GM19193 (cell line): ENCODE measurements around the gene SLC38A1.

Source experiments
- POLR2A ChIP-seq: IDR thresholded peaks from 4 replicates; pipeline ENCODE4 v1.6.1; 2011; ENCODE audit not compliant: insufficient read depth, insufficient read length; ENCODE audit errors: extremely low read depth

The SLC38A1 gene

DNA sequence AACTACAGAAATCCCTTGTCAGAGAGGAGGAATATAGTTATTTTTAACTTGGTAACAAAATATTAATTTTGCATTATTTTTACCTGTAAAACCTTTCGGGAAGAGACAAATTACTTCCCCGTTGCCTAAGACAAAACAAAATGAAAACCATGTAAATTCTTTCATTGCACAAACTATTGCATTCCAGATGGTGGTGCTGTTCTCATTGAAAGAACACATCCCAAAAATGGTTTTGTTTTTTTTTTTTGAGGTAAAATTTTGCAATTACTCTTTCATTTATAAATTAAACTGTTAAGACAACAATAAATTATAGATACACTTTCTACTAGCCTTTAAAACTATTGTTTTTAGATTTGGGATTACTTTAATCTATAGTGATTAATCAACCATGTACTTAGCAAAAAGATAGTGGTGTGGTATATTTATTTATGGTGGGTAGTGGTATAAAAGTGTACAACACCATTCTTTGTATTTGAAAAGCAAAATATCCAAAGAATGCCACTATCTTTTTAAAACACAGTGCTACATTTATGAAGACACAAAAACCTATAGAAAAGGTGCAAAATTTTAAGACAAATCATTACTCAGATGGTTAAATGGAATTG lies 115.5 kb downstream of the SLC38A1 start:
- no peak for TF ChIP-seq POLR2A

DNA sequence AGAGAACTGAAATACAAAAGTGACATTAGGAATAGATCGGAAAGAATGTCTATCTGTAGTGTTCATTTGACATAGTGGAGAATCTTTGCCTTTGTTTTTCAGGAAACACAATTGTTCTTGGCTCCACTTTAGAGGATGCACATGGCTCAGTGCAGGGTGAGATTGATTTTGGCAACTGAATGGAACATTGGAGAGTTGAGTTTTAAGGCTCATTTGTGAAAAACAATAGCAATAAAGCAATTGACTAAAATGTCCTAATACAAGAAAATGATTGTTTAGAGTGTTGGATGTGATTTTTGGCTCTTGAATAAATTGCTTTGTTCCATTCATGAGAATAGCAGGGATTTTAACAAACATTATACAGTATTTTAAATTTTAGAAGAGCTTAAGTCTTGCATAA lies 116.4 kb downstream of the SLC38A1 start:
- TF ChIP-seq POLR2A: no peak

DNA sequence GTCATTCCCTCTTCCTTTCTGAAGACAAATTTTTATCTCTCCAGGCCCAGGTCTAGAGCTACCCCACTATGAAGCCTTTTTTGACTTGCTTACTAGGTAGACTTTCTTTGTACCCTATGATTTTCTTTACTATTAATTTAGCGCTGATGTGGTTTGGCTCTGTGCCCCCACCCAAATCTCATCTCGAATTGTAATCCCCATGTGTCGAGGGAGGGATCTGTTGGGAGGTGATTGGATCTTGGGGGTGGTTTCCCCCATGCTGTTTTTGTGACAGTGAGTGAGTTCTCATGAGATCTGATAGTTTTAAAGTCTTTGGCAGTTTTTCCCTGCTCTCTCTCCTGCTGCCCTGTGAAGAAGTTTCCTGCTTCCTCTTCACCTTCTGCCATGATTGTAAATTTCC lies 118.1 kb downstream of the SLC38A1 start:
- TF ChIP-seq POLR2A: no peak

DNA sequence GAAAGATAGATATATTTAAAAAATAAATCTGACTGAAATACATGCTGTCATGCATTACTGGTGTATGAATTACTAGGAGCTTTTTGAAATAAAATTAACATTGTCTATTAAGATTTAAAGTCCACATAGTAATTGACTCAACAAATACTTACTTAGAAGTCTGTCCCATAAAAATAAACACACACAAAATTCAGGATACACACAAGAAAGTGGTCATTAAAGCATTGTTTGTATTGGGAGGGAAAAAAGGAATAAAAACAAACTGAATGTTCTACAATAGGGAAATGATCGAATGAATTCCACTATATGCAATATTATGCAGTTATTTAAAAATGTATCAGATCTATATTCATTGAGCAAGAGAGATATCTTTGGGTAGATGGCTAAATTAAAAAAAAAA lies 118.9 kb downstream of the SLC38A1 start:
- TF ChIP-seq POLR2A: no peak

DNA sequence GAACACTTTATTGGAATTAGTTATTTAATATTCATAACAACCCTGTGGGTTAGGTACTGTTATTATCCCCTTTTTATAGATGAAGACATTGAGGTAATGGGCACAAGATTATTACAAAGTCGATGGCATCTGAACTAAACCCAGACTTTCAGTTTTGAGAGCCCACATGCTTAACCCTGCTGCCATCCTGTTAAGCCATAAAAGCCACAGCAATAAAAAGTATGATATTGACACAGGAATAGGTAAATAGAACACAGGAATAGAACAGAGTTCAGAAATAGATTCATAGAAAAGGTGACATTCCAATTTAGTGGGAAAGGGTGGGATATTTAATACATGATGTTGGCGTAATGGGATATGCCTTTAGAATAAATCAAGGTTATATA lies 119.8 kb downstream of the SLC38A1 start:
- no peak for TF ChIP-seq POLR2A

DNA sequence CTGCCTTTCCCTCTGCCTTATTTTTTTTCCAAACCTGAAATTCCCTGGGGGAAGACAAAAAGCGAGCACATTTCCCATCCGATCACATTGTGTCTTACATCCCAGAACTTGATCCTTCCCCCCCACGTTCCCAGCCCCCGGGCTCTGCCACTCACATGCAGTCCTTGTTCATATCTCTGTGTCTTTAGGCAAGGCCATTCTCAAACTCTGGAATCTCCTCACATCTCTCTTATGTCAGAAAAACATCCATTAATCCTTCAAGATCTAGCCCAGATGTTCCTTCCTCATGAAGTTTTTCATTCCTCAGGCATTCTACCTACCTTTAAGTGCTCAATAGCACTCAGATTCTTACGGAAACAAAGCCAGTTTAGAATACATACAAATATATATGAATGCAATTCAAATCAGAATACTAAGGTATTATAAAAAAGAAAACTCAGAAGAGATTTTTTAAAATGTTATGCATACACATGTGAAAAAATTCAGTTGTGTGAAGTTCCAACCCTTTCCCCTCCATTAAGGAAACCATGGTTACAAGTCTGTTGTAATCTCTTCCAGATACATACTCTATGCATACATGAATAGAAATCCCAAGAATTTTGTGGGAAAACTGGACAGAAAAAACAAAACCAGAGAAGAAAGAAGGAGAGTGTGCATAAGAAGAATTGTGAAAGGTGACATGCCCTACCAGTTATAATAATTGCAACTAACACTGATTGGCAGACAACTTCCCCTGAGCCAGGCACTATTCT lies 120.3 kb downstream of the SLC38A1 start:
- TF ChIP-seq POLR2A: no peak

DNA sequence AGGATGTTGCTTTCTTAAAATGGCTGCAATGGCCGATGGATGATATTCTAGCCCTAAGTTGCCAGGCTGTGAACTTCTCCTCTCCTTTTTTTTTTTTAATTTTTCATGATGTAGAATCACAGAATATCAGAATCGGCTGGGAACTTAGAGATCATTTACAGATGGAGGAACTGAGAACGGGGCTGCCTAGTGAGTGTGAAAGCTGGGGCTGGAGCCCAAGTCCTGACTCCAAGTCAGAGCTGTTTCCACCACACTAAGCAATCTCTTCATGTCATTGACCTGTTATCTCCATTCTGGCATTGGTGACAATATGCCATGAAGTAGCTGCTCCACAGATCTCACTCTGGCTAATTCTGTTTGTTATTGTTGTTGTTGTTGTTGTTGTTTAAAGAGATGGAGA lies 121.7 kb downstream of the SLC38A1 start:
- no peak for TF ChIP-seq POLR2A

DNA sequence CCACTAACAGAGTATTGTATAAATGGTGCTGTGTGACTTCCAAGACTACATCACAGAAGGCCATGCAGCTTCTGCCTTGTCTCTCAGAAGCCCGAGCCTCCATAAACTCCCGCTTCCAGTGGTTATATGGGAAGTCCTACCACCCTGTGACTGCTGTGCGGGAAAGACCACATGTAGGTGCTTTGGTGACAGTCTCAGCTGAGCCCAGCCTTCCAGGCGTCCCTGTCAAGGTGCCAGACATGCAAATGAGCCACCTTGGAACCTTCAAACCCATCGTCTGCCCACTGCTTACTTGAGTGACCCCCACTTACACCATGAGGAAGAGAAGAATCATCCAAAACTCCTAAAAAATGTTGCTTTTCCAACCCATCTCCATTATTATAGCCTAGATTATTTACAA lies 123.0 kb downstream of the SLC38A1 start:
- TF ChIP-seq POLR2A: no peak

DNA sequence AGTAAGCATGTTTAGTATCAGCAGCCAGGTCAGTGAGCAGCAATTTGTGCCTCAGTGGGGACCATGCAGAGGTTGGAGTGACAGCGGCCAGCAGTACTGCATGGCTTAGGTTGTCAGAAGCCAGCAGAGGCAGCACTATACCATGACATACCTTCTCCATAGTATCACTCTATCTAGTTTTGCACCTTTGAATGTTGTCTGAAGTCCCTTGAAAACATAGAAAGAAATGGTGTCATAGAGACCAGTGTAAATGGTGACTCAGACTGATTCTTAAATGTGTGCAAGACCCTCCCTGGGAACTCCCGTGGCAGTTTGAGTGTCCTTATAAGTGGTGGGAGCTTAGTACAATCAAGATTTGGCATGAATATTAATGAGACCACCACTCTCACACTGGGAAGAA lies 124.4 kb downstream of the SLC38A1 start:
- no peak for TF ChIP-seq POLR2A

DNA sequence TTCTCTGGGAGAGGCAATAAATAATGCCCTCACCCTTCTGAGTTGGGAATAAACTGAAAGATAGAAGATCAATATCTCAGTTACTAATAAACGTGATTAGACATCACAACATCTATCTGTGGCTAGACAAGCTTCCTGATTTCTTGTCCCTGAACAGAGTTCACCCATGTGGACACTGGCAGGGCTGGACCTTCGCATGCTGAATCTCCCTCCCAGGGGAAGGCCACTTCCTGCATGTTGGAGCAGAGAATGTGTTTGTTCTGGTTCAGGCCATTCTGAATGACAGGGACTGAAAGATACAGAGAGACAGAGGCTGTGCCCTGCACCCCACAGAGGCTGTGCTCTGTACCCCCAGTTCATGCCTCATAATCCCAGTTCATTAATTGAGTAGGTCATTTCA lies 132.6 kb downstream of the SLC38A1 start:
- no peak for TF ChIP-seq POLR2A

DNA sequence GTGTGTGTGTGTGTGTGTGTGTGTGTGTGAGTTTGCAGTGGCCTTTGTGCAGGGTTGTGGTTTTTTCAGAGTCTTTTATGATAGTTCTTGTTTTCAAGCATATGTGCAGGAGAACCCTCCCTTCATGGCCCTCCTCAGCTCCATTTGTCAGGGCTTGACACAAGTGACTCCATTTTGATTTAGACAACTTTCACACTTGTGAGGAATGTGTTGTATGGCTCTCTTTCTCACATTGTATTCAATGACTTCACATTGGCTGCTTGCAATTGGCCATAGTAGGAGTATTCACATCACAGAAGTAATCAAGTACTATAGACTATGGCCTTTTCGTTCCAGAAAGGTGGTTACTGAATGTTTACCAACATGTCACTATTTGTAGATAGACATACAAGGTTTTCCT lies 133.1 kb downstream of the SLC38A1 start:
- no peak for TF ChIP-seq POLR2A

DNA sequence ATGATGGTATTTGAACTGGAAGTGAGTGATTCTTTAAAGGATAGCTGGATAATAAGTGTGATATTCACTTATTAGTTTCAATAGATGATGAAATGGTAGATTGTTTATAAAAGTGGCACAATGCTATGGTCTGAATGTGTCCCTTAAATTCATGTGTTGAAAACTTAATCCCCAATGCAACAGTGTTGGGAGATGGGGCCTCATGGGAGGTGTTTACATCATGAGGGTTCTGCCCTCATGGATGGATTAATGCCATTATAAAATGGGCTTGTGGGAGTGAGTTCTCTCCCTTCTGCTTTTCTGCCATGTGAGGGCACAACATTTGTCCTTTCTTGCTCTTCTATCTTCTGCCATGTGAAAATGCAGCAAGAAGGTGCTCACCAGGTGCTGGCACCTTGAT lies 134.0 kb downstream of the SLC38A1 start:
- TF ChIP-seq POLR2A: no peak

DNA sequence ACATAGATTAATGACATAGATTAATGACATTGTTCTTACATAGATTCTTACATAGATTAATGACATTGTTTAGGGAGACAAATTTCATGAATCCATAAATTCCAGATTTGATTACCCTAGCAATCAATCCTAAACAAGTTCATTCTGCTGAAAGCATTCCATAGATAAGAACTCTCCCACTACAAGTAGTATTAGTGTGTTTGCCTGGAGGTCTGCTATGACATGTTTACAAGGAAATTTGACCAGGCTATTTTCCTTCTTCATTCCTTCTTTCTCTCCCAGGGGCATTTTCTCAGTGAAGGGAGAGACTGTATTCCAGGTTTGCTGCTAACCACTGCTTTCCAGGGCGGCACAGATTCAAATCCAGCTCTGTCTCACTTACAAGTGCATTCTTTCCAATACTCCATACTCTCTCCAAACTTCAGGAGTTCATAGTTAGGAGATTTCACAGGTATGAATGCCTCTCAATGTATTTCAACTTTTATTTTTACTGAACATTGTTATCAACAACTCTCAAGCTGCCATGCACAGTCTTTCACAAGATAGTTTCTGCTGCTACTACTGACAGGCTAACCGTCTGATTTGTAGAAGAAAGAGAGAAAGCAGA lies 134.5 kb downstream of the SLC38A1 start:
- no peak for TF ChIP-seq POLR2A

DNA sequence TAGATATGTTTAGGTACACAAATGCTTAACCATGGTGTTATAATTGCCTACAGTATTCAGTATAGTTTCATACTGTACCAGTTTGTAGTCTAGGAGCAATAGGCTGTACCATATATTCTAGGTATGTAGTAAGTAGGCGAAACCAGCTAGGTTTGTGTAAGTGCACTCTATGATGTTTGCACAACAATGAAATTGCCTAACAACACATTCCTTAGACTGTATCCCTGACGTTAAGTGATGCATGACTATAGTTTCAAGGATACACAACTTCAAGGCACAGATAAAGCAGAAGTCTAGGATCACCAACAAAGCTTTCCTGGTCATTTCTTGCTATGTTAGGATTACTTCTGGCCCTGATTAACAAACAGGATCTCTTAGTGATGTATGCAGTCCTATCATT lies 135.1 kb downstream of the SLC38A1 start:
- TF ChIP-seq POLR2A: no peak
